Measurements from ENCODE around the gene TAF9B.

GRCh38 chrX:78118628-78119027 lies 20.8 kb downstream of the TAF9B start:
- TF ChIP-seq FOXK2 (IDR thresholded peaks at IDR 0.05) (no peak), PKNOX1 (IDR thresholded peaks at IDR 0.05) (no peak), BHLHE40 (IDR thresholded peaks at IDR 0.05; ENCODE audit: borderline replicate concordance) (no peak), ARNT (IDR thresholded peaks at IDR 0.05) (no peak), ZNF384 (IDR thresholded peaks at IDR 0.05) (no peak), TARDBP (IDR thresholded peaks at IDR 0.05) (no peak)
